ENCODE results near the gene CNTN2.

CNTN2 gene

GRCh38 chr1:205058853-205059252 is 15.8 kb downstream of the CNTN2 start:
- no peak for TF ChIP-seq CTCF (conservative IDR thresholded peaks at IDR 0.05; ENCODE audit: low read length)
- H3K4me3 ChIP-seq (ENCODE audit: low read length), result no peak overlapping the region
- no peak for DNase-seq (ENCODE audit: low read depth)

- no peak for TF ChIP-seq CTCF (conservative IDR thresholded peaks at IDR 0.05; ENCODE audit: low read length)
- no peak for DNase-seq (ENCODE audit: low read depth)
Observed at GRCh38 chr1:205059660-205060059, 16.6 kb downstream of the CNTN2 start.

GRCh38 chr1:205060746-205061145 is 17.7 kb downstream of the CNTN2 start:
- no peak for DNase-seq (ENCODE audit: low read depth)
- H3K4me3 ChIP-seq (ENCODE audit: low read length), result no peak overlapping the region
- no peak for TF ChIP-seq CTCF (conservative IDR thresholded peaks at IDR 0.05; ENCODE audit: low read length)

More at GRCh38 chr1:205059660-205060059, 16.6 kb downstream of the CNTN2 start:
- H3K4me3 ChIP-seq (ENCODE audit: low read length), result no peak overlapping the region

- TF ChIP-seq CTCF (conservative IDR thresholded peaks at IDR 0.05; ENCODE audit: low read length), result no peak
- no peak overlapping the region for H3K4me3 ChIP-seq (ENCODE audit: low read length)
- DNase-seq (ENCODE audit: low read depth), result no peak
Observed at GRCh38 chr1:205061227-205061626, 18.2 kb downstream of the CNTN2 start.

- TF ChIP-seq CTCF (conservative IDR thresholded peaks at IDR 0.05; ENCODE audit: low read length), result peak; percentile 90
Observed at GRCh38 chr1:205061665-205062069, 18.7 kb downstream of the CNTN2 start.

GRCh38 chr1:205062319-205062718 is 19.3 kb downstream of the CNTN2 start:
- no peak for DNase-seq (ENCODE audit: low read depth)
- TF ChIP-seq CTCF (conservative IDR thresholded peaks at IDR 0.05; ENCODE audit: low read length), result no peak
- H3K4me3 ChIP-seq (ENCODE audit: low read length), result no peak overlapping the region

More at GRCh38 chr1:205061665-205062069, 18.7 kb downstream of the CNTN2 start:
- no peak overlapping the region for H3K4me3 ChIP-seq (ENCODE audit: low read length)
- DNase-seq (ENCODE audit: low read depth), result peak; percentile 49

GRCh38 chr1:205062895-205063294 is 19.9 kb downstream of the CNTN2 start:
- no peak for TF ChIP-seq CTCF (conservative IDR thresholded peaks at IDR 0.05; ENCODE audit: low read length)
- H3K4me3 ChIP-seq (ENCODE audit: low read length), result no peak overlapping the region
- no peak for DNase-seq (ENCODE audit: low read depth)

Data from AG10803 (cell line).